Osteocyte (in vitro differentiated cells): ENCODE results near the gene DNPEP. TPM values are rescaled to one million over a fixed set of nuclear protein-coding genes. Genes with fewer than 3 reads are reported as not detected.

Experiments
- DNase-seq: peaks from one replicate; pipeline ENCODE4 v3.0.0; 2021; ENCODE audit warnings: mixed read lengths; ENCODE audit not compliant: unreplicated experiment; ENCODE audit errors: extremely low spot score
- H3K27ac Mint-ChIP-seq: one replicate; pipeline ENCODE4 v1.8.0; 2021; ENCODE audit warnings: mild to moderate bottlenecking, mixed read lengths; ENCODE audit not compliant: unreplicated experiment
- H3K27me3 Mint-ChIP-seq: one replicate; pipeline ENCODE4 v1.8.0; 2021; ENCODE audit warnings: mixed read lengths; ENCODE audit not compliant: unreplicated experiment
- H3K36me3 Mint-ChIP-seq: one replicate; pipeline ENCODE4 v1.8.0; 2021; ENCODE audit warnings: mixed read lengths; ENCODE audit not compliant: unreplicated experiment
- H3K4me1 Mint-ChIP-seq: one replicate; pipeline ENCODE4 v1.8.0; 2021; ENCODE audit warnings: mixed read lengths; ENCODE audit not compliant: unreplicated experiment
- H3K4me3 Mint-ChIP-seq: one replicate; pipeline ENCODE4 v1.8.0; 2021; ENCODE audit warnings: mild to moderate bottlenecking, moderate library complexity, mixed read lengths; ENCODE audit not compliant: unreplicated experiment
- H3K9me3 Mint-ChIP-seq: one replicate; pipeline ENCODE4 v1.8.0; 2021; ENCODE audit warnings: mixed read lengths; ENCODE audit not compliant: unreplicated experiment
- CTCF ChIP-seq: fragments of 200-600 bp; sonication (generic); IDR thresholded peaks from 2 replicates; pipeline ENCODE4 v1.5.0; 2021; ENCODE audit warnings: antibody characterized with exemption, mild to moderate bottlenecking, moderate library complexity
- total RNA-seq: library from RNA; stranded (reverse); gene quantifications from 2 replicates; pipeline ENCODE4 v1.2.1, GENCODE V29; 2021

DNPEP gene
- total RNA-seq, 1 donor from 2014 or later, result 73.2 TPM

- H3K4me3 Mint-ChIP-seq, result no peak overlapping the region
- H3K27me3 Mint-ChIP-seq, result peaks cover 39% of the 10 kb centered on the region
- H3K9me3 Mint-ChIP-seq, result no peaks in the 10 kb centered on the region
- H3K36me3 Mint-ChIP-seq, result no peaks in the 10 kb centered on the region
- TF ChIP-seq CTCF, result no peak
- H3K4me1 Mint-ChIP-seq, result peaks cover 4% of the 10 kb centered on the region
- H3K27ac Mint-ChIP-seq, result no peak overlapping the region
- DNase-seq, result no peak
These were observed 37.5 kb downstream of the DNPEP start for GRCh38 chr2:219350215-219350614.

- no peak overlapping the region for H3K4me3 Mint-ChIP-seq
- no peaks in the 10 kb centered on the region for H3K9me3 Mint-ChIP-seq
- no peak overlapping the region for H3K27ac Mint-ChIP-seq
- no peaks in the 10 kb centered on the region for H3K36me3 Mint-ChIP-seq
- DNase-seq, result no peak
- peaks cover 39% of the 10 kb centered on the region for H3K27me3 Mint-ChIP-seq
- no peak for TF ChIP-seq CTCF
- peaks cover 10% of the 10 kb centered on the region for H3K4me1 Mint-ChIP-seq
These were observed 42.8 kb downstream of the DNPEP start for GRCh38 chr2:219344751-219345430.

GRCh38 chr2:219335373-219335786, 52.3 kb downstream of the DNPEP start:
- Mint-ChIP-seq H3K4me3 (no peak overlapping the region), H3K27me3 (peaks cover 81% of the 10 kb centered on the region), H3K9me3 (peaks cover 12% of the 10 kb centered on the region), H3K36me3 (no peaks in the 10 kb centered on the region), H3K27ac (no peak overlapping the region), H3K4me1 (no peaks in the 10 kb centered on the region)
- no peak for DNase-seq
- TF ChIP-seq CTCF, result no peak

- H3K4me1 Mint-ChIP-seq, result no peaks in the 10 kb centered on the region
- DNase-seq, result no peak
- no peak overlapping the region for H3K27ac Mint-ChIP-seq
- peaks cover 75% of the 10 kb centered on the region for H3K27me3 Mint-ChIP-seq
- no peak overlapping the region for H3K4me3 Mint-ChIP-seq
- peaks cover 12% of the 10 kb centered on the region for H3K9me3 Mint-ChIP-seq
- no peak for TF ChIP-seq CTCF
- no peaks in the 10 kb centered on the region for H3K36me3 Mint-ChIP-seq
These were observed 53.6 kb downstream of the DNPEP start for GRCh38 chr2:219334076-219334475.

- Mint-ChIP-seq H3K4me1 (no peaks in the 10 kb centered on the region), H3K4me3 (no peak within 1 kb of the TSS), H3K9me3 (peaks cover 12% of the 10 kb centered on the region), H3K27ac (no peak within 1 kb of the TSS), H3K36me3 (no peaks in the 10 kb centered on the region), H3K27me3 (peaks cover 67% of the 10 kb centered on the region)
- no peak for TF ChIP-seq CTCF
- DNase-seq, result no peak
These were observed 55.2 kb downstream of the DNPEP start, which contains the start of gene RESP18 for GRCh38 chr2:219332542-219332941. Gene RESP18, minus strand, starts transcription at chr2:219332744.
